Stomach (tissue), 9 donors: ENCODE measurements around the gene RXRA. TPM values are rescaled to one million over a fixed set of nuclear protein-coding genes. Genes with fewer than 3 reads are reported as not detected.
A peak's percentile ranks its signal among the peaks of the same experiment; 100 is the strongest.

ENCODE experiments used
- DNase-seq, 2 donors: peaks; one replicate each; pipeline versions ENCODE4 v3.0.0 to v3.0.0-alpha.2; 2013 to 2019
- H3K27ac ChIP-seq, 5 donors: fragments of 200-600 bp in 4 of 5; sonication (generic) in 4 of 5; one replicate each; pipeline ENCODE4 v1.5.1; 2013 to 2019; ENCODE audit warnings: mild to moderate bottlenecking in 1 of 5, moderate library complexity in 1 of 5
- H3K27me3 ChIP-seq, 3 donors: fragments of 200-600 bp; sonication (generic); one replicate each; pipeline ENCODE4 v1.5.1; 2017 to 2019; ENCODE audit warnings: mixed run types in 1 of 3
- H3K36me3 ChIP-seq, 4 donors: fragments of 200-600 bp; sonication (generic); 1 replicate in 3 of 4; 2 replicates in 1 of 4; pipeline ENCODE4 v1.5.1; 2016 to 2019
- H3K4me1 ChIP-seq, 4 donors: fragments of 200-600 bp; sonication (generic); one replicate each; pipeline ENCODE4 v1.5.1; 2016 to 2019
- H3K4me3 ChIP-seq, 4 donors: fragments of 200-600 bp; sonication (generic) in 3 of 4; one replicate each; pipeline ENCODE4 v1.5.1; 2016 to 2019; ENCODE audit warnings: mild to moderate bottlenecking in 1 of 4
- H3K9me3 ChIP-seq, 4 donors: fragments of 200-600 bp; sonication (generic); one replicate each; pipeline ENCODE4 v1.5.1; 2016 to 2019
- CTCF ChIP-seq, 7 experiments: fragments of 450-650 bp in 4 of 7; fragments of 200-600 bp in 3 of 7; sonication (generic) in 3 of 7; IDR thresholded peaks; one replicate each; pipeline ENCODE4 v1.5.1; 2016 to 2019; ENCODE audit warnings: antibody characterized with exemption in 7 of 7, control low read depth in 2 of 7, mild to moderate bottlenecking in 1 of 7
- EP300 ChIP-seq: sonication (generic); formaldehyde crosslinking; IDR thresholded peaks from one replicate; pipeline ENCODE4 v1.6.1; 2017; ENCODE audit warnings: antibody characterized with exemption
- POLR2A ChIP-seq, 4 donors: fragments of 450-650 bp; IDR thresholded peaks; one replicate each; pipeline ENCODE4 v1.6.1; 2016; ENCODE audit warnings: antibody characterized with exemption in 4 of 4, control low read depth in 2 of 4, mild to moderate bottlenecking in 1 of 4, moderate library complexity in 1 of 4
- POLR2AphosphoS5 ChIP-seq, 3 donors: sonication (generic); formaldehyde crosslinking; IDR thresholded peaks; one replicate each; pipeline ENCODE4 v1.6.1; 2016; ENCODE audit warnings: antibody characterized with exemption in 3 of 3
- WGBS, 5 donors: extraction: QIAGEN DNeasy Blood & Tissue Kit in 3 of 5; methylation state at CpG; one replicate each; pipeline versions ENCODE4 v1.1.5 to v1.1.7; 2013 to 2018; 5-methylcytosine and 5-hydroxymethylcytosine counted together
- intact Hi-C: fragments of 100-400 bp; cut with DNase I; formaldehyde crosslinking; loops from one replicate; pipeline ENCODE4 v1.15.1; 2023; ENCODE audit warnings: low total_unique reads
- polyA plus RNA-seq, 3 donors: library from polyadenylated mRNA; stranded (reverse); fragments of 200-250 nt; gene quantifications; one replicate each; pipeline ENCODE4 v1.2.3, GENCODE V29; 2013
- total RNA-seq, 5 donors: library from RNA; depleted of rRNA; stranded (reverse); fragments of >200 nt; gene quantifications; one replicate each; pipeline versions ENCODE4 v1.1.0 to v1.2.3, GENCODE V29; 2014 to 2016
- donor health status: healthy with polysubstance abuse.
- donor health status: Bipolar disorder and iron deficiency.
- donor health status: healthy.

RXRA gene
- total and polyA plus RNA-seq, 8 donors: 14.0 to 68.4 (median 29.3) TPM

- no peak for TF ChIP-seq POLR2AphosphoS5 (IDR thresholded peaks at IDR 0.05)
- TF ChIP-seq POLR2A (IDR thresholded peaks at IDR 0.05): no peak
- no peak for TF ChIP-seq CTCF (IDR thresholded peaks at IDR 0.05)
- no peak for TF ChIP-seq EP300
- intact Hi-C loops: no loop called here
- 89 to 96% (median 91%) methylated on average over 15 to 18 of the region's 18 CpGs for WGBS, 5 donors
- peak overlapping the region in 4 of 5 donors; percentile 79 to 87 (median 82) for H3K27ac ChIP-seq
- peaks cover 0 to 10% (median 0%) of the 10 kb centered on the region in 3 donors for H3K27me3 ChIP-seq
- no peaks in the 10 kb centered on the region for H3K36me3 ChIP-seq
- H3K4me1 ChIP-seq: peaks cover 15 to 43% (median 25%) of the 10 kb centered on the region in 4 donors
- H3K9me3 ChIP-seq: peaks cover 0 to 12% (median 8%) of the 10 kb centered on the region in 4 donors
- H3K4me3 ChIP-seq: no peak overlapping the region
- no peak for DNase-seq
These were observed 131.3 kb downstream of the RXRA start for GRCh38 chr9:134457321-134458206.

GRCh38 chr9:134458207-134459108 is 132.2 kb downstream of the RXRA start:
- intact Hi-C loops: no loop called here
- H3K4me3 ChIP-seq: no peak overlapping the region
- H3K9me3 ChIP-seq: peaks cover 0 to 12% (median 8%) of the 10 kb centered on the region in 4 donors
- H3K36me3 ChIP-seq: no peaks in the 10 kb centered on the region
- H3K4me1 ChIP-seq: peaks cover 15 to 43% (median 25%) of the 10 kb centered on the region in 4 donors
- H3K27ac ChIP-seq: peak overlapping the region in 2 of 5 donors; percentile 85 to 87
- no peak for TF ChIP-seq POLR2A (IDR thresholded peaks at IDR 0.05)
- no peak for TF ChIP-seq CTCF (IDR thresholded peaks at IDR 0.05)
- TF ChIP-seq POLR2AphosphoS5 (IDR thresholded peaks at IDR 0.05): no peak
- TF ChIP-seq EP300: no peak
- DNase-seq: peak in 1 of 2 donors; percentile 86
- 68 to 75% (median 71%) methylated on average over 13 to 20 of the region's 20 CpGs for WGBS, 5 donors
- peaks cover 0 to 17% (median 0%) of the 10 kb centered on the region in 3 donors for H3K27me3 ChIP-seq

GRCh38 chr9:134459164-134459563 is 132.9 kb downstream of the RXRA start:
- Histone ChIP-seq H3K4me3 (no peak overlapping the region), H3K27ac (peak overlapping the region in 1 of 5 donors; percentile 87), H3K27me3 (peaks cover 0 to 19% (median 0%) of the 10 kb centered on the region in 3 donors), H3K36me3 (no peaks in the 10 kb centered on the region), H3K9me3 (peaks cover 0 to 12% (median 8%) of the 10 kb centered on the region in 4 donors), H3K4me1 (peaks cover 15 to 43% (median 25%) of the 10 kb centered on the region in 4 donors)
- no peak for TF ChIP-seq POLR2AphosphoS5 (IDR thresholded peaks at IDR 0.05)
- TF ChIP-seq POLR2A (IDR thresholded peaks at IDR 0.05): no peak
- TF ChIP-seq EP300: no peak
- TF ChIP-seq CTCF (IDR thresholded peaks at IDR 0.05): no peak
- intact Hi-C loops: no loop called here
- DNase-seq: no peak
- 83 to 90% (median 84%) methylated on average over 5 to 9 of the region's 9 CpGs for WGBS, 5 donors

- DNase-seq: no peak
- Histone ChIP-seq H3K27ac (no peak overlapping the region), H3K4me1 (peaks cover 15 to 40% (median 25%) of the 10 kb centered on the region in 4 donors), H3K4me3 (no peak overlapping the region), H3K36me3 (no peaks in the 10 kb centered on the region), H3K9me3 (peaks cover 0 to 12% (median 8%) of the 10 kb centered on the region in 4 donors), H3K27me3 (peaks cover 0 to 19% (median 0%) of the 10 kb centered on the region in 3 donors)
- WGBS, 5 donors: 83 to 90% (median 85%) methylated on average over 7 to 10 of the region's 10 CpGs
- intact Hi-C loops: no loop called here
- no peak for TF ChIP-seq POLR2A (IDR thresholded peaks at IDR 0.05)
- TF ChIP-seq CTCF (IDR thresholded peaks at IDR 0.05): no peak
- TF ChIP-seq EP300: no peak
- TF ChIP-seq POLR2AphosphoS5 (IDR thresholded peaks at IDR 0.05): no peak
These were observed 133.3 kb downstream of the RXRA start for GRCh38 chr9:134459573-134459972.
